Dedifferentiated amniotic fluid mesenchymal stem cell (primary cell): ENCODE measurements around the gene PPM1H.

Experiments used
- DNase-seq: peaks from one replicate; pipeline ENCODE4 v3.0.0-alpha.2; 2016; ENCODE audit errors: extremely low spot score

PPM1H gene

GRCh38 chr12:62732861-62733427 lies 202.0 kb downstream of the PPM1H start:
- no peak for DNase-seq

- DNase-seq = peak; percentile 60
These were observed 203.7 kb downstream of the PPM1H start for GRCh38 chr12:62731055-62731820.

GRCh38 chr12:62730649-62731048 lies 204.3 kb downstream of the PPM1H start:
- peak; percentile 86 for DNase-seq

- DNase-seq = peak; percentile 31
These were observed 205.1 kb downstream of the PPM1H start for GRCh38 chr12:62729579-62730544.

- no peak for DNase-seq
These were observed 206.2 kb downstream of the PPM1H start for GRCh38 chr12:62728741-62729140.

GRCh38 chr12:62726471-62726980 lies 208.4 kb downstream of the PPM1H start:
- DNase-seq = no peak

GRCh38 chr12:62725781-62726180 lies 209.2 kb downstream of the PPM1H start:
- DNase-seq = no peak

GRCh38 chr12:62724947-62725451 lies 210.0 kb downstream of the PPM1H start:
- peak; percentile 92 for DNase-seq

- DNase-seq = no peak
These were observed 210.7 kb downstream of the PPM1H start for GRCh38 chr12:62724285-62724684.

GRCh38 chr12:62722971-62723680 lies 211.8 kb downstream of the PPM1H start:
- DNase-seq = no peak

GRCh38 chr12:62720661-62721330 lies 214.2 kb downstream of the PPM1H start:
- DNase-seq = no peak

GRCh38 chr12:62720025-62720424 lies 214.9 kb downstream of the PPM1H start:
- DNase-seq = no peak

GRCh38 chr12:62718762-62719426 lies 216.1 kb downstream of the PPM1H start:
- DNase-seq = no peak

GRCh38 chr12:62717643-62718042 lies 217.3 kb downstream of the PPM1H start:
- no peak for DNase-seq

- DNase-seq = no peak
These were observed 218.0 kb downstream of the PPM1H start for GRCh38 chr12:62716866-62717525.

- no peak for DNase-seq
These were observed 218.9 kb downstream of the PPM1H start for GRCh38 chr12:62716037-62716436.

- DNase-seq = no peak
These were observed 219.9 kb downstream of the PPM1H start for GRCh38 chr12:62714774-62715721.

GRCh38 chr12:62714181-62714773 lies 220.7 kb downstream of the PPM1H start:
- DNase-seq = no peak
